Esophagus muscularis mucosa (tissue), 4 donors: ENCODE measurements around the gene COX11. TPM values are rescaled to one million over a fixed set of nuclear protein-coding genes. Genes with fewer than 3 reads are reported as not detected.

Experiments used
- DNase-seq: peaks from one replicate; pipeline ENCODE4 v3.0.0-alpha.2; 2017; ENCODE audit errors: extremely low spot score
- H3K27ac ChIP-seq, 4 donors: fragments of 200-600 bp; sonication (generic); replicated peaks in 1 of 4; 1 replicate in 3 of 4; 2 replicates in 1 of 4; pipeline ENCODE4 v1.5.1; 2016 to 2019; ENCODE audit warnings: mild to moderate bottlenecking in 1 of 4
- H3K27me3 ChIP-seq, 4 donors: fragments of 200-600 bp; sonication (generic); one replicate each; pipeline versions ENCODE4 v1.5.1 to v1.6.0; 2016 to 2019
- H3K36me3 ChIP-seq, 4 donors: fragments of 200-600 bp; sonication (generic); one replicate each; pipeline ENCODE4 v1.5.1; 2016 to 2019
- H3K4me1 ChIP-seq, 4 donors: fragments of 200-600 bp; sonication (generic); one replicate each; pipeline ENCODE4 v1.5.1; 2016 to 2019
- H3K4me3 ChIP-seq, 4 donors: fragments of 200-600 bp; sonication (generic); 1 replicate in 2 of 4; 2 replicates in 2 of 4; pipeline ENCODE4 v1.5.1; 2016 to 2019; ENCODE audit warnings: mild to moderate bottlenecking in 4 of 4, moderate library complexity in 1 of 4
- H3K9me3 ChIP-seq, 4 donors: fragments of 200-600 bp; sonication (generic); 1 replicate in 3 of 4; 2 replicates in 1 of 4; pipeline ENCODE4 v1.5.1; 2016 to 2019
- CTCF ChIP-seq, 3 experiments: fragments of 200-600 bp in 2 of 3; fragments of 450-650 bp in 1 of 3; sonication (generic) in 2 of 3; IDR thresholded peaks; one replicate each; pipeline ENCODE4 v1.5.1; 2017 to 2019; ENCODE audit warnings: antibody characterized with exemption in 3 of 3, mild to moderate bottlenecking in 2 of 3, moderate library complexity in 1 of 3
- EP300 ChIP-seq: sonication (generic); formaldehyde crosslinking; IDR thresholded peaks from one replicate; pipeline ENCODE4 v1.6.1; 2017; ENCODE audit warnings: antibody characterized with exemption
- POLR2A ChIP-seq: fragments of 450-650 bp; IDR thresholded peaks from one replicate; pipeline ENCODE4 v1.6.1; 2017; ENCODE audit warnings: antibody characterized with exemption, moderate library complexity, mild to moderate bottlenecking, low read depth
- POLR2AphosphoS5 ChIP-seq, 2 donors: sonication (generic); formaldehyde crosslinking; IDR thresholded peaks; one replicate each; pipeline ENCODE4 v1.6.1; 2017; ENCODE audit warnings: antibody characterized with exemption in 2 of 2
- WGBS: methylation state at CpG from one replicate; pipeline ENCODE4 v1.1.5; 2018; 5-methylcytosine and 5-hydroxymethylcytosine counted together
- intact Hi-C: fragments of 100-400 bp; cut with DNase I; formaldehyde crosslinking; loops from one replicate; pipeline ENCODE4 v1.15.1; 2023
- small RNA-seq, 3 donors: library from RNA; depleted of rRNA; stranded (forward); fragments of <200 nt; gene quantifications; one replicate each; pipeline ENCODE3, GENCODE V24; 2016
- total RNA-seq, 4 donors: library from RNA; depleted of rRNA; stranded (reverse); fragments of >200 nt; gene quantifications; one replicate each; pipeline versions ENCODE4 v1.1.0 to v1.2.1, GENCODE V29; 2016

Gene COX11
- total RNA-seq, 4 donors from 2014 or later, result 63.0 to 96.4 (median 79.8) TPM

GRCh38 chr17:54919425-54919824 is 49.0 kb downstream of the COX11 start:
- peaks cover 0 to 5% (median 0%) of the 10 kb centered on the region in 4 donors for H3K9me3 ChIP-seq
- H3K4me3 ChIP-seq, result no peak overlapping the region
- no peak for TF ChIP-seq POLR2AphosphoS5 (IDR thresholded peaks at IDR 0.05)
- no peak for TF ChIP-seq CTCF (IDR thresholded peaks at IDR 0.05)
- TF ChIP-seq POLR2A, result no peak
- TF ChIP-seq EP300, result no peak
- H3K4me1 ChIP-seq, result no peaks in the 10 kb centered on the region
- H3K36me3 ChIP-seq, result peaks cover 19 to 55% (median 26%) of the 10 kb centered on the region in 4 donors
- H3K27ac ChIP-seq, result no peak overlapping the region
- DNase-seq, result no peak
- intact Hi-C loops, result no loop called here
- no peaks in the 10 kb centered on the region for H3K27me3 ChIP-seq

- peaks cover 22 to 68% (median 28%) of the 10 kb centered on the region in 4 donors for H3K36me3 ChIP-seq
- intact Hi-C loops, result no loop called here
Observed at GRCh38 chr17:54916721-54917120, 51.7 kb downstream of the COX11 start.

More at GRCh38 chr17:54916721-54917120, 51.7 kb downstream of the COX11 start:
- Histone ChIP-seq H3K27ac (no peak overlapping the region), H3K27me3 (no peaks in the 10 kb centered on the region), H3K4me3 (no peak overlapping the region), H3K9me3 (peaks cover 0 to 5% (median 0%) of the 10 kb centered on the region in 4 donors), H3K4me1 (no peaks in the 10 kb centered on the region)
- DNase-seq, result no peak
- WGBS, result 95% methylated on average over 2 of the region's 2 CpGs
- TF ChIP-seq EP300, result no peak
- no peak for TF ChIP-seq POLR2AphosphoS5 (IDR thresholded peaks at IDR 0.05)
- no peak for TF ChIP-seq CTCF (IDR thresholded peaks at IDR 0.05)
- no peak for TF ChIP-seq POLR2A

Small RNAs within 50 kb of the gene (small RNA-seq; reads per million reads assigned to genes)
- gene AC007485.1, result 0 reads per million in 3 donors

Other genes with a start within 250 kb of the COX11 start
- 10 to 100 TPM; 25.8 to 40.7 (median 28.6) TPM for gene TOM1L1, start 67.8 kb downstream of the COX11 start, total RNA-seq
- 10 to 100 TPM; 15.4 to 22.6 (median 19.8) TPM for gene STXBP4, start 111 bp upstream of the COX11 start, total RNA-seq